Measurements from ENCODE around the gene ALDH6A1.

DNA sequence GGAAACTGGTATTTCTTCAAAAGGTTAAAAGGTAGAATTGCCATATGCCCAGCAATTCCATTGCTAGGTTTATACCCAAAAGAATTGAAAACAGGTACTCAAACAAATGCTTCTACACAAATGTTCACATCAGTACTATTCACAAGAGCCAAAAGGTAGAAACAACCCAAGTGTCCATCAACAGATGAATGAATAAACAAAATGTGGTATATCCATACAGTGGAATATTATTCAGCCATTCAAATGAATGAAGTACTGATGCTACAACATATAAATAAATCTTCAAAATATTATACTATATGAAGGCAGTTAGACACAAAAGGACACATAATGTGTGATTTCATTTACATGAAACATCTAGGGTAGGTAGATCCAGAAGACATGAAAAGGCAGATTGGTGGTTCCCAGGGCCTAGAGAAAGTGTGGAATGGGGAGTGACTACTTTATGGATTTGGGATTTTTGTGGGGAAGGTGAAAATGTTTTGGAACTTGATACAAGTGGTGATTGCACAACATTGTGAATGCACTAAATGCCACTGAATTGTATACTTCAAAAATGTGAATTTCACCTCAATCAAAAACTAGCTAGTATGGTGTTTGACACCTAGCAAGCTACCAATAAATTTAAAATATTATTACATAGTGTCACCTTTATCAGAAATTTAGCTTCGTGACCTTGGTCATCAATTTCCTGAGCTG, 42.2 kb upstream of the ALDH6A1 start:
- TF ChIP-seq SUZ12 (IDR thresholded peaks at IDR 0.05; ENCODE audit: extremely low read depth, insufficient read depth, insufficient read length), result no peak
- TF ChIP-seq ZNF274 (IDR thresholded peaks at IDR 0.05; ENCODE audit: low read depth, low read length), result no peak
- no peak for TF ChIP-seq YY1 (IDR thresholded peaks at IDR 0.05; ENCODE audit: insufficient read depth, insufficient read length)

Data from NT2/D1 (cell line).